GM21360 (cell line): ENCODE measurements around the gene GP1BB.
"Not testable (repeated sequence)": the region's sequence is repeated elsewhere in the genome, so short reads cannot be mapped to it uniquely, and the experiment has no call there.

Source experiments
- ATAC-seq: cut with Tn5 transposase; IDR thresholded peaks from one replicate; pipeline ENCODE4 v1.9.1; 2021; ENCODE audit warnings: mild to moderate bottlenecking, moderate library complexity; ENCODE audit not compliant: unreplicated experiment

Gene GP1BB

DNA sequence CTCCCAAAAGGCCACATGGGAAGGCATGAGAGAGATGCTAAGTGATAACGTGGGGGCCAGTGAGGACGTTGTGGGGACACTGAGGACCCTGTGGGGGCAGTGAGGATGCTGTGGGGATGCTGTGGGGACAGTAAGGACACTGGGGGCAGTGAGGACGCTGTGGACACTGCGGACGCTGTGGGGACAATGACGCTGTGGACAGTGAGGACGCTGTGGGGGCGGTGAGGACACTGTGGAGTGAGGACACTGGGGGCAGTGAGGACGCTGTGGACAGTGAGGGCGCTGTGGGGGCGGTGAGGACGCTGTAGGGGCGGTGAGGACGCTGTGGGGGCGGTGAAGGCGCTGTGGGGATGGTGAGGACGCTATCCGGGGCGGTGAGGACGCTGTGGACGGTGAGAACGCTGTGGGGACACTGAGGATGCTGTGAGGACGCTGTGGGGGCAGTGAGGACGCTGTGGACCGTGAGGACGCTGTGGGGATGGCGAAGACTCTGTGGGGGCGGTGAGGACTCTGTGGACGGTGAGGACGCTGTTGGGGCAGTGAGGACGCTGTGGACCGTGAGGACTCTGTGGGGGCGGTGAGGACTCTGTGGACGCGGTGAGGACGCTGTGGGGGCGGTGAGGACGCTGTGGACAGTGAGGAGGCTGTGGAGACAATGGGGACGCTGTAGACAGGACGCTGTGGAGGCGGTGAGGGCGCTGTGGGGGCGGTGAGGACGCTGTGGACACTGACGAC, 1.8 kb downstream of the GP1BB start:
- ATAC-seq = no peak

DNA sequence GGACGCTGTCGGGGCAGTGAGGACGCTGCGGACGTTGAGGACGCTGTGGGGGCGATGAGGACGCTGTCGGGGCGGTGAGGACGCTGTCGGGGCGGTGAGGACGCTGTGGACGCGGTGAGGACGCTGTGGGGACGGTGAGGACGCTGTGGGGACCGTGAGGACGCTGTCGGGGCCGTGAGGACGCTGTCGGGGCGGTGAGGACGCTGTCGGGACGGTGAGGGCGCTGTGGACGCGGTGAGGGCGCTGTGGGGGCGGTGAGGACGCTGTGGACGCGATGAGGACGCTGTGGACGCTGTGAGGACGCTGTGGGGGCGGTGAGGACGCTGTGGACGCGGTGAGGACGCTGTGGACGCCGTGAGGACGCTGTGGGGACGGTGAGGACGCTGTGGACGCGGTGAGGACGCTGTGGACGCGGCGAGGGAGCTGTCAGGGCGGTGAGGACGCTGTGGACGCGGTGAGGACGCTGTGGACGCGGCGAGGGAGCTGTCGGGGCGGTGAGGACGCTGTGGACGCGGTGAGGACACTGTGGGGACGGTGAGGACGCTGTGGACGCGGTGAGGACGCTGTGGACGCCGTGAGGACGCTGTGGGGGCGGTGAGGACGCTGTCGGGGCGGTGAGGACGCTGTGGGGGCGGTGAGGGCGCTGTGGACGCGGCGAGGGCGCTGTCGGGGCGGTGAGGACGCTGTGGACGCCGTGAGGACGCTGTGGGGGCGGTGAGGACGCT, 2.9 kb downstream of the GP1BB start:
- ATAC-seq = not testable (repeated sequence)

DNA sequence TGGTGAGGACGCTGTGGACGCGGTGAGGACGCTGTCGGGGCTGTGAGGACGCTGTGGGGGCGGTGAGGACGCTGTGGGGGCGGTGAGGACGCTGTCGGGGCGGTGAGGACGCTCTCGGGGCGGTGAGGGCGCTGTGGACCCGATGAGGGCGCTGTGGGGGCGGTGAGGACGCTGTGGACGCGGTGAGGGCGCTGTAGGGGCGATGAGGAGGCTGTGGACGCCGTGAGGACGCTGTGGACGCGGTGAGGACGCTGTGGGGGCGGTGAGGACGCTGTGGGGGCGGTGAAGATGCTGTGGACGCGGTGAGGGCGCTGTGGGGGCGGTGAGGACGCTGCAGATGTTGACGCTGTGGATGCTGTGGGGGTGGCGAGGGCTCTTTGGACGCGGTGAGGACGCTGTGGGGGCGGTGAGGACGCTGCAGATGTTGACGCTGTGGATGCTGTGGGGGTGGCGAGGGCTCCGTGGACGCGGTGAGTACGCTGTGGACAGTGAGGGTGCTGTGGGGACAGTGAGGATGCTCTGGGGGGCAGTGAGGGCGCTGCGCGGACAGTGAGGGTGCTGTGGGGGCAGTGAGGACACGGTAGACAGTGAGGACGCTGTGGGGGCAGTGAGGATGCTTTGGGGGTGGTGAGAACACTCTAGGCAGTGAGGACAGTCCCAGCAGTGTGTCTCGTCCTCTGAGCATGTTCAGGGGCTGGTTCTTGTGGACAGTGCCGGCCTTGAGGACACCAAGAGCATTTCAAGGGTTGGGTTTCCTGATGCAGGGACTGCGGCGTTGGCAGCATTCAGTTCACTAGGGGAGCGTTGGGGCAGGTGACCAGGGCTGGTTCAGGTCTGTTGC, 4.2 kb downstream of the GP1BB start:
- no peak for ATAC-seq

DNA sequence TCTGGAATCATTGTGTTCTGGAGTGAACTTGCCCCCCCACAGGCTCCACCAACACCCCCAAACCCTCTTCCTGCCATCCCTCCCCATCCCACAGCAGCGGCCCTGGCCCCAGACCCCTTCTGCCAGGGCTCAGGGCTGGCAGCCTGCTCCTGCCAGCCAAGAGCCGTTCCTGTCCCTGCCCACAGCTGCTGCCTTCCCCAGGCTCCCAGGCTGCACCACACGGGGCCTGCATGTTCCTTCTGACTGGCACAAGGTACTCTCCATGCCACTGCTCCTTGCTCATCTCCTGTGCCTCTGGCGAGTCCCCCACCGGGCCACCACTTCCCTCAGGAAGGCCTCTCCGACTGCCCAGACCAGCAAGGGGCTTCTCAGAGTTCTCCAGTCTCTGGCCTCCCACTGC, 4.9 kb downstream of the GP1BB start:
- no peak for ATAC-seq

DNA sequence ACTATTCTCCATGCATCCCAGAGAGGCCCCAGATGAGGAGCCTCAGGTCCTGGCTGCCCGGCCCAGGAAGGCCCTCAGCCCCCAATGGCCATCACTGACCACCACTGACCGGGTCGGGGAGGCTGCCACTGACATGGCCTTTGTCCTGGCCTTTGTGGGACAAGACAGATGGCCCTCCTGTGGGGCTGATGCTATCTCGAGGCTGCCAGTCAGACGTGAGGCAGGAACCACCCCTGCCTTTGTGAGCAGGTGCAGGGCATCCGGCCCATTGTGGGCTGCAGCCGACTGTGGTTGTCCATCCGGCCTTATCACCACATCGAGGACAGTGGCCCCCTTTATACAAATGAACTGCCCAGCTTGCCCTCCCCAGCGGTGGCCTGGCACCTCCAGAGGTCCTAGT, 5.5 kb downstream of the GP1BB start:
- ATAC-seq = no peak

DNA sequence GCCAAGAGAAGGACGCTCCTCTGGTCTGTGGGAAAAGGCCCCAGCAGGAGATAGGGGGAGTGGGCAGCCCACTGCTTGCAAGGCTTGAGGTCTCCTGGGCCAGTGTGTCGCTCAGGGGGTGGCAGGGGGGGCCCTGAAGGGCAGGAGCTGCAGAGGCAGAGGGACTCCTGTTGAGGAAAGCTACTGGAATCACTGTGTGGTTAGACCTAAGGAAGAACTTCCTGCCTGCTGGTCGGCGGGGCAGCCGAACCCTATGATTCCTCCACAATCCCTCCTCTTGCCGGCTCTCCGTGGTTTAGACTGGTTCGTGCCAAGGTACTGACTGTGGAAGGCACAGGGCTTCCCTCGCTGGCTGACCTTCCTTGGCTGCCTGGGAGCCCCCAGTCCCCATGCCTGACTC, 6.2 kb downstream of the GP1BB start:
- no peak for ATAC-seq

DNA sequence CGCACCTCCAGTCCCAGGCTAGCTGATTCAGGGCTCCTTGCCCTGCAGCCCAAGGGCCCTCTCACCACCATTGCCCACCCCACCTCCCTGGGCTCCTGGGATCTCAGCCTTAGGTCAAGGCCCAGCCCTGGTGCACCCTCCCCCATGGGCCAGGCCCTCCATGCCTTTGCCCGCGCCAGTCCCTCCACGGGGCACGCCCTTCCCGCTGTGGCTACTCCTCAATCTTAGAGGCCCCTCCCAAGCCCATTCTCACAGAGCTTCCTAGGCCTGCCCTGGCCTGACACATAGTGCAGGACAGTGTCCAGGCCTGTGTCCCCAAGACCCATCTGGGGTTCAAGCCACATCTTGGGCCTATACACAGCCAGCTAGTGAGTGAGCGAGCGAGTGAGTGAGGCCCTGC, 6.9 kb downstream of the GP1BB start:
- ATAC-seq = no peak

DNA sequence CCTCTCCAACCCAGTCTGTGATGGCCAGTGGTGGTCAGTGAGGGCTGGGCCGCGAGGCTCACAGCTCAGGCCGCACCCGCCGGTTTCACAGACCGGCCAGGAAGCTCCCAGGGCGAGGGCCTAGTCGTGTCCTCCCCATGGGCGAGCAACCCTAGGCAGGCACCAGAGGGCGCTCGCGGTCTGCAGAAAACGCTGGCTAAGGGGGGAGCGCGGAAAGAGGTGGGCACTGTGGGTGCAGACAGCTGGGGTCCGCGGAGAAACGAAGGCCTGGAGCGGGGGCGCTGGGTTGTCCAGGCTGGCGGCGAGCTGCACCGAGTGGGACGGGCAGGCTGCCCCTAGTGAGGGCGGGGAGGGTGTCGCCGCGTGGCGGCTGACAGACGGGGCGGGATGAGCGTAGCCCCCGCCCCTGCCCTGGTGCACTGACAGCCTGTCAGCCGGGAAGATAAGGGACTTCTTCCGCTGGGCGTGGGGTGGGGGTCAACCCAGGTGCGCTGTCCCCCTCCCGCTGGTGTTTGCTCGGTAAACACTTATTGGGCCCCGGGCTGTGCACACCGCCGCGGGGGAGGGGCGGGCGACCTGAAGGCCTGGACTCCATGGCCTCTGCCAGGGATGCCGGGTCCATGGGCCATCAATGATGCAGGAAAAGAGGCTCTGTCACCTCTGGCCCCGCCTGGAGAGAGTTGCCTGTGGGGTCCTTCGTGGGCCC, 7.5 kb downstream of the GP1BB start:
- ATAC-seq = no peak

DNA sequence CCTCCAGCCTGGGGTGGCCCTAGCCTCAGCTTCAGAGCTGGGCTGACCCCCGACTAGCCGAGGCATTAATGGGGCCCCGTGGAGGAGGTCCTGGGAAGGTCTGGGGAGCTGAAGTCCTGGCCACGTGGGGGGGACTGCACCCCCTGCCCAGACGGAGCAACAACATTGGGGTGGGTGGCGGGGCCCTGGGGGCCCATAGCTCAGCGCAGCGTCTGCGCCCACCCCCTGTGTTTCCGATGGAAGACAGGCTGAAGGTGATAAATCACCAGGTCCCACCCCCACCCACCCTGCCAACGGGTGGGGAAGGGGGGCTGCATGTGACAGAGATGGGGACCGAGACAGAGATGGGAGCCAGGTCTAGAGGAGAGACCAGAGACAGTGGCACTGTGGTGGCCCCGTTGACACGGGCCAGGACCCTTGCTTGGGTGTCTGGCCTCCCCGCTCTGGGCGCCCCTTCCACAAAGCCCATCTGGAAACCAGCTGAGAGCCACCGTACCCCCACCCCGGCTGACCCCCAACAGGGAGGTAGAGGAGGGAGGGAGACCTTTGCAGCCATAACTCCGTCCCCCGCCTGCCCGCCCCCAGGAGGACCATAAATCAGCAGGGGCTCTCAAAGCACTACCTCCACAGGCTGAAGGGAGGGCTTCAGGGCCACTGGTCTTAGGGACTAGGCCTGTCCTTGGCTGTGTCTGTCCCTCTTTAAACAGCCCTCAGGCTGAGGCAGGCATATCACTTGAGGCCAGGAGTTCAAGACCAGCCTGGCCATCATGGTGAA, 8.2 kb downstream of the GP1BB start:
- ATAC-seq = no peak

DNA sequence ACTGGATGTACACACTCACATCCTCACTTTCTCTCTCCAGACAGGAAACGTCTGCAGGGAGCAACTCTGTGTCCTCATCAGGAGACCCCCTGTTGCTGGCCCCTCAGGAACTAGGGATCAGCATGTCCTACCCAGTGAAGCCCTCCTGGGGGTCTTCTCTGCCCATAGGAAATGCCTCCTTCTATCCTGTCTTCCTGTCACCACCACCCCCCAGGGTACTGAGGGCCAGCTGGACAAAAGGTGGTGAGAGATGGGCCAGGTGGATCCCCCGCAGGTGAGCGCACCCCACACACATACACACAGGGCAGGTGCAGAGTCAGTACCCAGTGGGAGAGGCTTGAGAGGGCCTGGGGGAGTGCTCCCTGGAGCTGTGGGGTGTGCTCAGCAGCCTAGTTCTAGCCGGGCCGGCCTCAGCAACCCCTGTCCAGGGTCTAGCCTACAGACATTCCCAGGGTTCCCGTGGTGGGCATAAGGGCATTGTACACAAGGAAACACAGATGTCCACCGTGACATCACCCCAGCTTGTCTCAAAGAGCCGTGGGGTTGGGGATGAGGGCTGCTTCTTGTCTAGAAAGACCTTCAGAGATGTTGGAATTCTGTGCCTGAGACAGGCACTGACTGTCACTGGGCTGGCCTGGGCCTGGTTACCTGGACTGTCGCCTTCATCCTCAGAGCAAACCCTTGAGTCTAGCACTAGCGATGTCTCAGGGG, 9.2 kb downstream of the GP1BB start:
- no peak for ATAC-seq

DNA sequence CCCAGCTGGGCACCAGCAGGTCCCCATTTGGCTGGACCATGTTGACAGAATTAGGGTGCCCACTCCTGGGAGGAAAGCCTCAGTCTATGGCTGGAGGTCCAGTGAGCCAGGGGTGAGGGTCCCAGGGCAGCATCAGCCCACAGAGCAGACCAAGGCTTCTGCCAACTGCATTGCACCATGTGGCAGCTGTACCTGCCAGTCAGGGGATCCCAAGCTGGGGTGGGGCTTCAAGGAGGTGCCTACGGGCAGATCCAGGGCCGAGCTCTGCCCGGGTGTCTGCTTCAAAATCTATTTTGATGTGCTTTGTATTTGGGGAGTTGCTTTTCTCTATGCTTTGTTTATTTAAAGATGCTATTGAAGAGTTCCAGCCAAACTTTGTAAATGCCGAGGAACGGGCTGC, 10.4 kb downstream of the GP1BB start:
- no peak for ATAC-seq

DNA sequence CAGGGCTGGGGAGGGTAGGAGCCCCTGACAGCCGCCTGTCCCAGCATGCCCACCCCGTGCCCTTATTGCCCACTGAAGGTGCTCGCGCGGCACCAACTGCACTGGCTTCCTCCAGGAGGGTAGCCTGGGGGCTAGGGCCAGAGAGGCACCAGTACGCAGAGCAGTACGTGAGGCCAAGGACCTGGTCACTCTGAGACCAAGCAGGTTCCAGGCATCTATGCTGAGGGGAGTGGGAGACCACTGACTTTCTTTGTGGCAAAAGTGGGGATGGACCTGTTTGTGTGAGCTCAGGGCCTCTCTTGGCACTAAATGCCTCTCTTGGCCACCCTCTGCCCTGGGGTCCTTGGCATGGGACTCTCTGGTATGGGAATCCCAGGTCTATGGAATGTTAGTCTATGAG, 10.8 kb downstream of the GP1BB start:
- no peak for ATAC-seq

DNA sequence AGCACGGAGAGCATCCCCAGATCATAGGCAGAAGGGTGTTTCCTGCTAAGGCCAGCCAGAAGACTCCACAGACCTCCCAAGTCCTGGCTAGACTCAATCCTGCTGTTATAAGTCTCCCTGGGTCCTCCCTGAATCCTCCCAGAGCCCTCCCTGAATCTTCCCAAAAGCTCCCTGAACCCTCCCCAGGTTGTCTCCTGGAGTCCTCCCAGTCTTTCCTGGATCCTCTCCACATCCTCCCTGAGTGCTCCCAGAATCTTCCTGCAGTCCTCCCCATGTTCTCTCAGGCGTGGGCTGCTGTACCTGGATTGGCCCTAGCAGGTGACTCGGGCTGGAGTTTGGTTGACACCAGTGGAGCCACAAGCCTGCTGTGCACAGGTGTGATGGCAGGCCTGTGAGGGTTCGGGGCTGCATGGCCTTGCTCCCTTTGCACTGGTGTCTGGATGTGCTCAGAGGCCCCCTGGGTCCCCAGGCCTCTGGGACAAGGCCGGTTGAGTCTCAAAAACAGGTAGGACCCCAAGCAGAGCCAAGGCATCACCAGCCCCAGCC, 11.6 kb downstream of the GP1BB start:
- ATAC-seq = no peak

DNA sequence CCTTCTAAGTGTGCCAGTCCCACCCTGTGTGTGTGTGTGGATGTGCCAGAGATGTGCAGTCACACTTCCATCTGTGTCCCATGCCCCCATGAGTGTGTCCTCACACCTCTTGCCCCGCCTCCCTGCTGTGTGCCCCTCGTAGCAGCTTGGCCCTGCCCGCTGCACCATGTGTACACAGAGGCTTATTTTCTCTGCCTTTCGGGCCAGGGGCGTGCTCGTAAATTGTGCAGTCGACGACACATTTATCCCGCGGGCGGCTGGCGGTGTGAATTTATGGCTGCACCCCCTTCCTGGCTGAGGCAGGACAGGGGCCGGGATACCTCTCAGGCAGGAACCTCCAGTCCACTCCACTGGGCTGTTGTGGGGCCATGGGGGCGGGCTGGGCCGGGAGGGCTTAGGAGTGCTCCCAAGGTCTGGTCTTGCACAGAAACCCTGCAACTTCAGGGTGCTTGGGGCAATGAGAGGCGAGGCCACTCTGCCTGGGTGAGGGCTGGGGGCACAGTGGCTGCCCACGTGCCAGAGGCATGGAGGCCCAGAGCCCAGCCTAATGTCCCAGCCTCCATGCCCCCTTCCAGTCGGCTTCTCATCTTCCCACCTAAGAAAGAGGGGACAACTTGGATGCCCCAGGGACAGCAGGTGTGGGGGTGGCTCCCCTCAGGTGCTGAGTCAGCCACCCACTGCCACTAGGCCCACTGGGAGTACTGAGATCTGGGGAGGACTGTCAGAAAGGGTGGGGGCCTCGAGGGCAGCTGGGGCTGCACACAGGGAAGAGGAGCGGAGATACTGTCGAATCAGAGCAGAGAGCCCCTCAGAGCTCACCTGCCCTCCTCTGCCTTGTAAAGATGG, 12.5 kb downstream of the GP1BB start:
- ATAC-seq = no peak

DNA sequence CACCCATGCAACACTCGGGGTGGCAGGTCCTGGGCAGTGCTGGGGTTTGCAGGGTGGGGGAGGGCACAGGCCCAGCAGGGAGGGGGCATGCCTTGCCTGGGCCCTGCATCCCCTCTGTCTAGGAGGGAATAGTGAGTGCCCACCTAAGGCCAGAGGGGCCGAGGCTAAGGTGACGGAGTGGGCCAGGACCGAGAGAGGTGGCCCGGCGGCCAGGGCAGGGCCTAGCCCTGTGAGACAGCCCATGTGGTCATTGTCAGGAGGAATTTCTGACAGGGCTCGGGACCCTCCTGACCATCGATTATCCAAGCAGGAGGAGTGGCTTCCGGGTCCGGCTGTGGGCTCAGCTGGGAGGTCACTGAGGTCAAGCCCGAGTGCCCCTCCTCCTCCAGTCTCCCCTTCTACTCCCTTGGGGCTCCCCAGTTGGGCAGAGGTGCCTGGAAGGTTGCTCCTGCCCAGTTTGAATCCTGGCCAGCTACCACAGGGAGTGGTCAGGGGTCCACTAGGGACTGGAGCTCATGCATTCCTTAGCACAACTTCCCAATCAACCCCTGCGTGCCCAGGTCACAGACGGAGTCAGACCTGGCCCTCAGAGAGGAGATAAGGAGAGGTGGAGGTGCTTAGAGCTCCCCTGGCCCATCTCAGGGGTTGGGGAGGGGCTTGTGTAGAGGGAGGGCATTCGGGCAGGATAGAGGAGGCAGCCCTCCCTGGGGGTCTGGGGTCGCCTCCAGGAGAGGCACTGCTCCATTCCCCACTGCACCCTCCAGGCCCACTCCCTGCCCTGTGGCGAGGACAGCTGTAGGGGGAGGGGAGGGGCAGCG, 14.7 kb downstream of the GP1BB start:
- no peak for ATAC-seq

DNA sequence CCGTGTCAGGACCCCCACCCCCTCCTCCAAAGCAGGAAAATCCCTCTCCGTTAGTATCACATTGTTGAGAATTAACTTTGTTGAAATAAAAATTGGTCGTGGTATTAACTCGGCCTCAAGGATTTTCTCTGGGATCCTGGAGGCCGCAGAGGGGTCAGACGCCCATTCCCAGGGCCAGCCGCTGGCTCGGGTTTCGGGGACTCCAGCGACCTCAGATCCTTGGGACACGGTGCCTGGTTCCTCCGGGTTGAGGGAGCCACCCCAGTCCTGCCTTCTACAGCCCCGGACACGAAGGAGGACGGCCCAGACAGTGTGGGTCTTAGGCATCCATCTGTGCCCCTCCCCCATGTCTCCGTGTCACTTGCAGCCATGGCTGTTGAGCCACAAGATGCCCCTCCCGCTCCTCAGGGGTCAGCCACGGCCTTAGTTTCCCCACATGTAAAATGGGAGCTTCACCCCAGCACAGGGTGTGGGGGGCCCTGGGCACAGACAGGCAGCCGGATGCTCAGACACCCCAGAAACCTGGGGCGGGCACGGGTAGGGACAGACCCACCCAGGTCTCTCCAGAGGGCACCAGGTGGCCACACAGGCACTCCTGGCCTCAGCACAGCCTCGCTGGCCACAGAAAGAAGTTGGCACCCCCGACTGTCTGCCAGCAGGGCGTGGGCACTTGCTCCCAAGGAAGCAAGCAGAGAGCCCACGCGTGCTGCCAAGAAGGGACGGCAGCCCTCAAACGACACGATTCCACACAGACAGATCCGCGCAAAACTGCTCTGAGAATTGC, 15.5 kb downstream of the GP1BB start:
- ATAC-seq = no peak

DNA sequence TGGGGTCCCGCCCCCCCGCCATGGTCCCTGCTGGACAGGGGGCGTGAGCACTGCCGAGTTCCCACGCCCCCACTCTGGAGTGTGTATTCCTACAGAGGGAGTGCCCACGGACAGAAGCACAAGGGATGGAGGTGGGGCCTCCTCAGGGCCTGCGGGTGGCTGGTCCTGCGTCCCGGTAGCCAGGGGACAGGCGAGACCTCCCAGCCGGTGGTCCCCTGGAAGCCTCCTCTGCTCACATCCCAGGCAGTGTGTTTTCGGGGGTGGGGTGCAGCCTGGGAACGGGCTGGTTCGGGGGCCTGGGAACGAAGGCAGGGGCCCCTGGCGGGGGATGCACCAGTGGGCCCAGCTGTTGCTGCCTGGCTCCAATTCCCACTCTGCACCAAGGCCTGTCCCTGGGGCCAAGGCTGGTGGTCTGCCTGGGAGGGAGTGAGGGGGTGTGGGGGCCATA, 16.1 kb downstream of the GP1BB start:
- no peak for ATAC-seq
